Parathyroid adenoma (tissue), 2 donors: ENCODE data around the gene CEMIP.

Experiments
- H2AFZ ChIP-seq: fragments of 300-600 bp; sonication (generic); one replicate; pipeline ENCODE4 v1.7.0; 2017; ENCODE audit warnings: antibody characterized with exemption, mild to moderate bottlenecking
- H3K27ac ChIP-seq: fragments of 300-600 bp; sonication (generic); one replicate; pipeline ENCODE4 v1.7.0; 2017
- H3K27me3 ChIP-seq: fragments of 300-600 bp; sonication (generic); one replicate; pipeline ENCODE4 v1.7.0; 2017; ENCODE audit warnings: low read length; ENCODE audit not compliant: control insufficient read depth, insufficient read depth
- H3K36me3 ChIP-seq: fragments of 300-600 bp; sonication (generic); one replicate; pipeline ENCODE4 v1.7.0; 2017; ENCODE audit warnings: low read length; ENCODE audit not compliant: control insufficient read depth, insufficient read depth
- H3K4me1 ChIP-seq: fragments of 300-600 bp; sonication (generic); one replicate; pipeline ENCODE4 v1.7.0; 2017; ENCODE audit warnings: control low read depth
- H3K4me2 ChIP-seq: fragments of 300-600 bp; sonication (generic); one replicate; pipeline ENCODE4 v1.7.0; 2017; ENCODE audit warnings: low read length
- H3K4me3 ChIP-seq: fragments of 300-600 bp; sonication (generic); one replicate; pipeline ENCODE4 v1.7.0; 2017; ENCODE audit warnings: low read depth, low read length
- H3K79me2 ChIP-seq: fragments of 300-600 bp; sonication (generic); one replicate; pipeline ENCODE4 v1.7.0; 2017; ENCODE audit warnings: control low read depth
- H3K9ac ChIP-seq: fragments of 300-600 bp; sonication (generic); one replicate; pipeline ENCODE4 v1.7.0; 2017; ENCODE audit warnings: mild to moderate bottlenecking
- H3K9me3 ChIP-seq: fragments of 300-600 bp; sonication (generic); one replicate; pipeline ENCODE4 v1.7.0; 2017; ENCODE audit warnings: low read length; ENCODE audit not compliant: control insufficient read depth
- TF ChIP-seq, protein P1 (sequence below): fragments of 300-600 bp; sonication (generic); IDR thresholded peaks from one replicate; pipeline ENCODE4 v1.7.0; 2017; ENCODE audit warnings: antibody characterized with exemption, mild to moderate bottlenecking
- donor health status: primary hyperparathyroidism.

Gene CEMIP

DNA sequence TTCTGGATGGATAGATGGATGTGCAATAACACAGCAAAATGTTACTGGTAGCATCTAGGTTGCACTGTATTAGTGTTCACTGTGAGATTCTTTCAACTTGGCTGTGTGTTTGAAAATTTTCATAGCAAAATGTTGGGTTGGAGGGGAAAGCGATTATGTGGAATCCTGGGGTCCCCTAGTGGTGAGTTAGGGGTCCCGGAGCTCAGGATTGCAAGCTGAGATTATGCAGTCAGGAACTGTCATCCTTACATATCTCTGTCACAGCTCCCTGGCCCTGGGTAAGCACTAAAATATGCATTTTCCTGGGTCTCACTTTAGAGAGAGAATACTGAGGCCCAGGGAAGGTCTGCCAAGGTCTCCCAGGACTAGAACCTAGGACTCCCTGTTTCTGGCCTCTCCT, 77.2 kb downstream of the CEMIP start:
- H3K4me1 ChIP-seq = peaks cover 5% of the 10 kb centered on the region
- H2AFZ ChIP-seq = no peak overlapping the region
- H3K4me3 ChIP-seq = no peak overlapping the region
- H3K36me3 ChIP-seq = no peaks in the 10 kb centered on the region
- no peaks in the 10 kb centered on the region for H3K27me3 ChIP-seq
- no peak overlapping the region for H3K4me2 ChIP-seq
- no peak overlapping the region for H3K9ac ChIP-seq
- TF ChIP-seq, protein P1, sequence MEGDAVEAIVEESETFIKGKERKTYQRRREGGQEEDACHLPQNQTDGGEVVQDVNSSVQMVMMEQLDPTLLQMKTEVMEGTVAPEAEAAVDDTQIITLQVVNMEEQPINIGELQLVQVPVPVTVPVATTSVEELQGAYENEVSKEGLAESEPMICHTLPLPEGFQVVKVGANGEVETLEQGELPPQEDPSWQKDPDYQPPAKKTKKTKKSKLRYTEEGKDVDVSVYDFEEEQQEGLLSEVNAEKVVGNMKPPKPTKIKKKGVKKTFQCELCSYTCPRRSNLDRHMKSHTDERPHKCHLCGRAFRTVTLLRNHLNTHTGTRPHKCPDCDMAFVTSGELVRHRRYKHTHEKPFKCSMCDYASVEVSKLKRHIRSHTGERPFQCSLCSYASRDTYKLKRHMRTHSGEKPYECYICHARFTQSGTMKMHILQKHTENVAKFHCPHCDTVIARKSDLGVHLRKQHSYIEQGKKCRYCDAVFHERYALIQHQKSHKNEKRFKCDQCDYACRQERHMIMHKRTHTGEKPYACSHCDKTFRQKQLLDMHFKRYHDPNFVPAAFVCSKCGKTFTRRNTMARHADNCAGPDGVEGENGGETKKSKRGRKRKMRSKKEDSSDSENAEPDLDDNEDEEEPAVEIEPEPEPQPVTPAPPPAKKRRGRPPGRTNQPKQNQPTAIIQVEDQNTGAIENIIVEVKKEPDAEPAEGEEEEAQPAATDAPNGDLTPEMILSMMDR = no peak
- H3K9me3 ChIP-seq = no peaks in the 10 kb centered on the region
- no peaks in the 10 kb centered on the region for H3K79me2 ChIP-seq
- no peak overlapping the region for H3K27ac ChIP-seq

DNA sequence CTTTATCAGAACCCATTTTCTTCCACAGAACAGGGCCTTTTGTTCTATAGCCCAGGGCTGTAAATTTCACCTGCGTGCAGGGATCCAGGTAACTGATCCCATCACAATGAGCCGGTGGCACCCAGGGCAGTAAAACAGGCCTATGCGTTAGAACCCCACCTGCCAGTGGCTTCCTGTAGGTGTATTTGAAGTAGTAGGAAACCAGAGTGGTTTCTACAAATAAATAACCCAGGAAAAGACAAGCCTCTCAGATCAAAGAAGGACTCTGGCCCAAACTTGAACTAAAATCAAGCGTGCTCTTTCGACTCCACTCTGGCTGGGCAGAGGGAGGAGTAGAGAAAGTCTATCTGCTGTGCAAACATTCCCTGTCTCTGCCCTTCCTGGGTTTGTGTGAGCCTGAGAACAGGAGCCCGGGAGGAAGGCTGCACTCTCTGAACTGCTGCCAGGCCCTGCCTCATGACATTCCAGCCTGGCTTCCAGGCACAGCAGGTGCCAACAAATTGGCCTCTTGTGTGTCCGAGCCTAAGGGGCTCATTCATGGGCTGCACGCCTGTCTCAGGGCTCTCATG, 77.7 kb downstream of the CEMIP start:
- peaks cover 5% of the 10 kb centered on the region for H3K4me1 ChIP-seq
- no peaks in the 10 kb centered on the region for H3K79me2 ChIP-seq
- no peak overlapping the region for H3K9ac ChIP-seq
- no peak overlapping the region for H3K4me2 ChIP-seq
- no peaks in the 10 kb centered on the region for H3K36me3 ChIP-seq
- no peak overlapping the region for H3K27ac ChIP-seq
- H3K4me3 ChIP-seq = no peak overlapping the region
- H3K9me3 ChIP-seq = no peaks in the 10 kb centered on the region
- peak overlapping the region; percentile 53 for H2AFZ ChIP-seq
- TF ChIP-seq, protein P1 = no peak
- H3K27me3 ChIP-seq = no peaks in the 10 kb centered on the region

DNA sequence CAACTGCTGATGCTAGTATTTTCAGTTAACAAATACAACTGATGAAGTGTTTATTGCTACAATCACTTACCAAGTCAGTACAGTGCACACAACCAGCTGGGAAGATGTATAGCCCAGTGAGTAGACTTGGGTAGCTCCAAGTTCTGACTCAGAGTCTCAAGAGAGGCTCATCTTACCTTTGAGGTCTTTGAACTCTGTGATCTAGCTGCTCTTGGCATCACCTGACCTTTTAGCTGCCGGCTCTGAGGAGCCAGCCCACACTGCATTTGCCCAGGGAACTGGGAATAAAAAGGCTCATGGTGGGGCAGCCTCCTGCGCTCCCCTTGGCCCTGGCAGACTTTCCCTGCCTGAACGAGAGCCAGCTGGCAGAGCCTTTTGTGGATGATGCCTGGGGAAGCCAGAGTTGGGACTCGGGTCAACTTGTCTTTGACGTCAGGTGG, 82.6 kb downstream of the CEMIP start:
- Histone ChIP-seq H3K4me3 (no peak overlapping the region), H3K79me2 (no peaks in the 10 kb centered on the region), H3K27ac (no peak overlapping the region), H3K27me3 (no peaks in the 10 kb centered on the region), H3K9ac (no peak overlapping the region), H3K9me3 (no peaks in the 10 kb centered on the region), H3K4me1 (peaks cover 3% of the 10 kb centered on the region), H3K36me3 (no peaks in the 10 kb centered on the region), H2AFZ (no peak overlapping the region), H3K4me2 (no peak overlapping the region)
- TF ChIP-seq, protein P1 = no peak

DNA sequence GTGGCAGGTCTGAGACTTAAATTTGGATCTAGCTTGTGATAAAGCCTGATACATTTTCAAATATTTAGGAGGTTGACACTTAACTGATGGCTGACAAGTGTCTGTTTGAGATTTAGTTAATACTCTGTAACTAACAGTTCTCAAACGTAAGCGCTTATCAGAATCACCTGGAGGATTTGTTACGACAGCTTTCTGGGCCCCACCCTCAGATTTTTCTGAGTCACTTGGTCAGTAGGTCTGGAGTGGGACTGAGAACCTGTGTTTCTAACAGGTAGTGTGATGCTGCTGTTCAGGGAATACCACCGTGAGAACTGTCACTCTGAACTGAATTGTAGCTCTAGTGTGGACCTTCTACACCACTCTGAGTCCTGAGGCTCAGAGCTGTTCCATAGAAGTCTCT, 85.5 kb downstream of the CEMIP start:
- TF ChIP-seq, protein P1 = no peak
- Histone ChIP-seq H3K27me3 (no peaks in the 10 kb centered on the region), H3K36me3 (no peaks in the 10 kb centered on the region), H3K79me2 (no peaks in the 10 kb centered on the region), H3K4me1 (no peaks in the 10 kb centered on the region), H3K4me2 (no peak overlapping the region), H2AFZ (no peak overlapping the region), H3K27ac (no peak overlapping the region), H3K9me3 (no peaks in the 10 kb centered on the region), H3K4me3 (no peak overlapping the region), H3K9ac (no peak overlapping the region)

DNA sequence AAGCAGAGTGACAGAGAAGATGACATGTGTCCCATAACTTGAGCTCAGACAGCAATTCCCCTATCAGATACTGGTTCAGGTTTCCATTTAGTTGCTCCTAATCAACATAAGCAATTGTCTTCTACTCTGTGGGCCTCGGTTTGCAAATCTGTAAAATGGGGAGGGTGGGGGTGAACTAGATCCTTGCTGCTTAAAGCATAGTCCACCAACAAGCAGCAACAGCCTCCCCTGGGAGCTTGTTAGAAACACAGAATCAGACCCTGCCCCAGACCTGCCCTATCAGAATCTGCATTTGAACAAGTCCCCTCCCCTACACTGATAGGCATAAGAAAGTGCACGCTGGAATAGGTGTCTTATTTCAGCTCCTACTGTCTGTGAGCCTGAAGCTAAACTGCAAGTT, 87.8 kb downstream of the CEMIP start:
- TF ChIP-seq, protein P1 = no peak
- no peaks in the 10 kb centered on the region for H3K4me1 ChIP-seq

More for the DNA sequence above, 87.8 kb downstream of the CEMIP start:
- Histone ChIP-seq H3K4me3 (no peak overlapping the region), H3K27me3 (no peaks in the 10 kb centered on the region), H3K79me2 (no peaks in the 10 kb centered on the region), H3K4me2 (no peak overlapping the region), H3K36me3 (no peaks in the 10 kb centered on the region), H3K9me3 (no peaks in the 10 kb centered on the region), H2AFZ (no peak overlapping the region), H3K27ac (no peak overlapping the region), H3K9ac (no peak overlapping the region)
